Body of pancreas (tissue), 4 donors: ENCODE measurements around the gene MGRN1.

Source experiments
- CTCF ChIP-seq, 7 experiments: fragments of 450-650 bp in 4 of 7; fragments of 200-600 bp in 3 of 7; sonication (generic) in 3 of 7; IDR thresholded peaks; one replicate each; pipeline ENCODE4 v1.5.1; 2016 to 2019; ENCODE audit warnings: antibody characterized with exemption in 7 of 7
- POLR2A ChIP-seq, 3 donors: fragments of 450-650 bp; IDR thresholded peaks; one replicate each; pipeline ENCODE4 v1.6.1; 2016; ENCODE audit warnings: antibody characterized with exemption in 3 of 3, mild to moderate bottlenecking in 2 of 3

- TF ChIP-seq CTCF (IDR thresholded peaks at IDR 0.05) (peak in 2 of 7 experiments; percentile 17 to 19), POLR2A (IDR thresholded peaks at IDR 0.05) (no peak)
Measured at GRCh38 chr16:4682616-4683254, 58.1 kb downstream of the MGRN1 start.
